CD4-positive, alpha-beta T cell treated with Interleukin-21 for 1 hour (primary cell): ENCODE measurements around the gene BSN.

Experiments
- DNase-seq: peaks from one replicate; pipeline ENCODE4 v3.0.0-alpha.2; 2020

The BSN gene

DNA sequence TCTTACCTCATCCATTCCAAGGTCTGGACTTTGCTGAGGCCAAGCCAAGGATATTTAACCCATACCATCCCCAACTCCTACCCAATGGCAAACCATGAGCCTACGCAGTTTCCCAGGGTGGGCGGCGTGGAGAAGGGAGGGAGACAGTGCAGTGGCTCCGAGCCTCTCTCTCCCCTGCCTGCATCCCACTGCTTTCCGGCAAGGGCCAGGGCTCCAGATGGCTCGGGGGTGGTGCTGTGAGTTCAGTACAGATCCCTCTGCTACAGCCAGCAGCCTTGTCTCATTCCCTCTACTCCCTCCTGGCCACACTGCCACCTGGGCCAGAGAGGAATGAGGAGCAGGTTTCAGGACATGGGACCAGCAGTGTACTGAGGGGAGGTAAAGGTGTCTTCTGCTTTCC, 75.6 kb downstream of the BSN start:
- no peak for DNase-seq

DNA sequence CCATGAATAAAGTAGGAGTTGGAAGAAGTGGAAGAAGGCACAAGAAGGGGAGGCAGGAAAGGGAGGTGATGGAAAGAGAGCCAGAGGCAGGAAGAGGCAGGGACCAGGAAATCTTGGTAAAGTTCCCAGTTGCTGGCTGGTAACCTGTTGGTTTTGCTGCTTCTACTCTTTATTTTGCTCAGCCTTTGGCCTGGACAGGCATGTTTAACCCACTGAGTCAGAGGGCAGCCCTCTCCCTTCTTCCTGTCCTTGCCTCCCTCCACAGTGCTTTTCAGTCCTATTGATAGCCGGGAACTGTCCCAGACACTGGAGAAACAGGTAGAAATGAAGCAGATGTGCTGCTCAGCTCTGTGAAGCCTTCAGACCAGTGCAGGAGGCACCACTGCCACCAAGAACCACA, 76.5 kb downstream of the BSN start:
- no peak for DNase-seq

DNA sequence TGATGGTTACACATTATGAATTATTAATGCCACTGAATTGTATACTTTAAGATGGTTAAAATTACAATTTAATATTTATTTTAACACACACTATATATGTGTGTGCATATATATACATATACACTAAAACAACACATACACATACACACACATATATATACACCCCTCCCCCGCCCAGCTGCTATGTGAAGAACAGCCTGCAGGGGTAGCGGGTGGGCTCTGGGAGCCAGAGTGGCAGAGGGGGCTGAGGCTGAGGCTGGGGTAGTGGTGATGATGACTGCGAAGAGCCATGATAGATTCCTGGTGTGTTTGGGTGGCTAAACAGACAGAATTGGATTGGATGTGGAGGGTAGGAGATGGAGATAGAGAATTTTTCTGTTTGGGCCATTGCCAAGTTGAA, 80.5 kb downstream of the BSN start:
- DNase-seq = no peak

DNA sequence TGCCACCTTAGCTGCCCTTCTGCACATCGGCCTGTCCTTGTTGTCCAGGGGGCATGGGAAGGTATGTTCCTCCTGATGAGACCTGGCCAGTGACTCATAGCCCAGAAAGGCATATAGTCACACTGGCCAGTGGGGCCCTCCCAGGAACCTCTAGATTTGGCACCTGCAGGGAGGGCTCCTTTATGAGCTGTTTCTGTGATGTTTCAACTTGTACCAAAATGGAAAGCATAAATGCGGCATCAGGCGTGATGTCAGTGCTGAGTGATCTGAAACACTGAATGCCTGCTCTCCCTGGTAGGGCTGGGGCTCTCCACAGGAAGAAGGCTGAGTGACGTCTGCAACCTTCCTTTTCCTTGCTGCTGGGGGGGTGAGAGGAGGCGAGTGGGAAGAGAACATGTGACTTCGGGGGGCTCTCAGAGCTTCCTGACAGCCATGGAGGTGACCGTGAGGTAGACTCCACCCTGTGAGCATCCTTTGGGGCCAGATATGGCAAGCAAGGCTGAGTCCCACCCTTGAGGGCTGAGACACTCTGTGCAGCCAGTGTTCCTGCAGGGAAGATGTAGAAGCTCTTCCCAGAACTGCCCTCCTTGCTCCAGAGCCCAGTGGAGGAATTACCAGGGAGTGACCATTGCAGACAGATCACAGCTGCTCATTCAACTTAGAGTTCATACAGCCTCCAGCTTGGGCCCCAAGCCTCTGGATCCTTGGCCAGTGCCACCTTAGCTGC, 82.8 kb downstream of the BSN start:
- DNase-seq = no peak

DNA sequence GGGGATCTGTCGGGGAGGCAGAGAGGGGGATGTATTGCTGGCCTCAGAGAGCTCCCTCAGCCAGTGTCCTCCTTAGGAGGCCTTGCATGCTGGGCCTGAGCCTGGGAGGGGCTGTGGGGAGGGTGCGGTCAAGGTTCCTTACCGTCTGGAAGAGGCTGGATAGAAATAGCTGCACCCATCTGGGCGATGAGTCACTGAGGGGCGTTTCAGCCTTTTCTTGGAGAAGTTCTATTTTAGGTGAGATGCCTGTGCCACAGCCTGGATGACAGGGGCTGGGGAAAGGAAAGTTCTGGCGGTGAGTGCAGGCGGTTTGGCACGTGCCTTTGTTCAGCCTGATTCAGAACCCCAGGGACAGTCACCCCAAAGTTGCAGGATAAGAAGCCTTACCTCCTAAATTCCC, 84.2 kb downstream of the BSN start:
- no peak for DNase-seq

DNA sequence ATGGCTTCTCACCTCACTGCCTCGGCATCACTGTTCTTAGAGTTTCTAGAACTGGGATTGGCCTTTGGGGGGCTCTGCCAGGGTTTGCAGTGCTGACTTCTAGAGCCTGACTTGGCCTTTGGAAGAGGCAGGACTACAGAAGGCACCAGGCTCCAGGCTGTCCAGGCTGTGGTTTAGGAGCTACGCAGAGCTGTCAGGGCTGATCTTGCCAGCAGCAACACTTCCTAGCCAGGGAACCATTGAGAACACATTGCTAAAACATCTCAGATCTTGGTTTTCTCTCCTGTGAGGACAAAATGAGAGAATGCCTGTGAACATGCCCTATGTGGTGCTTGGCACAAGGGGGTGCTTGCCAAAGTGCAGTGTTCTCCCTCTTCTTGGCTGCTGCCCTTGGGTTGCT, 85.3 kb downstream of the BSN start:
- no peak for DNase-seq

DNA sequence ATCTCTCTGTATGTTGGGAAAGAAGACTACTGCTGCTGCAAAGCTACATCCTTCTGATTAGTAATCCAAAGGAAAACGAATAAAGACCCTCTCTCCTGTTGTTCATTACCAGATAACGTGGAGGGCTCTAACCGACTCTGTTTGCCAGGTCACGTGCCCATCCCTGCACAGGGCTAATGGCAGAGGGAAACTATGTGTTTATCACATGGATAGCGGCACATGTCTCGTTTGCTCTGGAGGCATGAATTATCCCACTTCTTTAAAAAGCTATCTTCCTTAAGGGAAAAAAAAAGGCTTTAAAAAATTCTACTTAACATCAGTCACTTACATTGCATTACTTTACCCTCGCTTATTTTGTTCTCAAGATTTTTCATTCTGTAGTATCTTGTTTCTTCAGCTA, 87.0 kb downstream of the BSN start:
- DNase-seq = no peak

DNA sequence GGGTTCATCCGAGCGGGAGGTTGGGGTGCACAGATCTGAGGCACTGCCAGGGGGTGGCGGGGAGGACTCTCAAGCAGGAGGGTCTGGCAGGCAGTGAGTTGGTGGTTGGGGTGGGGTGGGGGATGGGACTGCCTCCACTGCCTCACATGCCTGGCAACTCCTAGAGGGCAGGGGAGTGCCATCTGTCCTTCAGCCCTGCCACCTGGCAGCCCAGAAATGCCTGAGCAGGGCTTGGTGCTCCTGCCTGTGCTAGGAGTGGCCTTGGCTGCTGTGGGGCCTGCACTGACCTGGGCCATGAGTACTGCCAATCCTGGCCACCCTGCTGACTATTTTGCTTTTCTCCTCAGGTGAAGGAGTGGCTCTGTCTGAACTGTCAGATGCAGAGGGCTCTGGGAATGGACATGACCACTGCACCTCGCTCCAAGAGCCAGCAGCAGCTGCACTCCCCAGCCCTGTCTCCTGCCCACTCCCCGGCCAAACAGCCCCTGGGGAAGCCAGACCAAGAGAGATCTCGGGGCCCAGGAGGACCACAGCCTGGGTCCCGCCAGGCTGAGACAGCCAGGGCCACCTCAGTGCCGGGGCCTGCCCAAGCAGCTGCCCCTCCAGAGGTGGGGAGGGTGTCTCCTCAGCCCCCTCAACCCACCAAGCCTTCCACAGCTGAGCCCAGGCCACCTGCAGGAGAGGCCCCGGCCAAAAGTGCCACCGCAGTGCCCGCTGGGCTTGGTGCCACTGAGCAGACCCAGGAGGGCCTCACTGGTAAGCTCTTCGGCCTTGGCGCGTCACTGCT, 87.8 kb downstream of the BSN start:
- no peak for DNase-seq

DNA sequence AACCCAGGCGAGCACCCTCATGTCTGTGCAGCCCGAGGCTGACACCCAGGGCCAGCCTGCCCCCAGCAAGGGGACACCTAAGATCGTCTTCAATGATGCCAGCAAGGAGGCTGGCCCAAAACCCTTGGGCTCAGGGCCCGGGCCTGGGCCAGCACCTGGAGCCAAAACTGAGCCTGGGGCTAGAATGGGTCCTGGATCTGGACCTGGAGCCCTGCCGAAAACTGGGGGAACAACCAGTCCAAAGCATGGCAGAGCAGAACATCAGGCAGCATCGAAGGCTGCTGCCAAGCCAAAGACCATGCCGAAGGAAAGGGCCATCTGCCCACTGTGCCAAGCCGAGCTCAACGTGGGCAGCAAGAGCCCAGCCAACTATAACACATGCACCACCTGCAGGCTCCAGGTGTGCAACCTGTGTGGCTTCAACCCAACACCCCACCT, 88.5 kb downstream of the BSN start:
- DNase-seq = no peak

DNA sequence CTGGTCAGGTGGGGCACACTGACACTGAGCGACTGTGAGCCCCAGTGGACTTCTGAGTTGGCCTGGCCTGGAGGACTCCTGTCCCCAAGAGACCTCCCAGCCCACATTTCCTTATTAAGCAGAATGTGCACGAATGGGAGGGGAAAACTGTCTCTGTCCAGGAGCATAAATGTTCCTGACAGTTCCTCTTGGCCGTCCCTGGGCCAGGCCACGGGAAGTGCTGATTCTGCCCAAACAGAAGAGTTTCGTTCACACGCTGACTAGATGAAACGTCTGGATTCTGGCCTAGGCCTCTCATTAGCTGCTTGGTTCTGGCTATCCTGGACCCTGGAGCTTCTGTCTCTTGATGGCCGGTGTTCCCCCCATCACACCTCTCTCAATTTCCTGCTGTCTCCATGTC, 90.4 kb downstream of the BSN start:
- DNase-seq = no peak

DNA sequence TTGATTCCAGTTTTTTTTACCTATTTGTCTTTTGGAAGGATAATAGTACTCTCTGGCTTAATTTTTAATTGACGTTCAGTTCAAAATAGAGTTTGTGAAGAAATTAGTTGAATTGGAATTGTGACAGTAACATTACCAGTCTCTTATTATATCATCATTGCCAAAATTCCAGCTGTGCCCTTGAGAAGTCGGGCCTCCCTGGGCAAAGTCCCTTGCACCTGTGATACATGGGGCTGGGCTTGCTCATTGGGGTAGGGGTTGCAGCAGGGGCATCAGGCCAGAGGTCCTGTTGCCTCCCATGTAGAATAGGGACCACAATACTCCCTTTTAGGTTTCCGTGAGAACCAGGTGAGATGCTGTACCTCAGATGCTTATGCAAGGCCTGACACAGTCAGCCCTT, 92.0 kb downstream of the BSN start:
- DNase-seq = no peak

DNA sequence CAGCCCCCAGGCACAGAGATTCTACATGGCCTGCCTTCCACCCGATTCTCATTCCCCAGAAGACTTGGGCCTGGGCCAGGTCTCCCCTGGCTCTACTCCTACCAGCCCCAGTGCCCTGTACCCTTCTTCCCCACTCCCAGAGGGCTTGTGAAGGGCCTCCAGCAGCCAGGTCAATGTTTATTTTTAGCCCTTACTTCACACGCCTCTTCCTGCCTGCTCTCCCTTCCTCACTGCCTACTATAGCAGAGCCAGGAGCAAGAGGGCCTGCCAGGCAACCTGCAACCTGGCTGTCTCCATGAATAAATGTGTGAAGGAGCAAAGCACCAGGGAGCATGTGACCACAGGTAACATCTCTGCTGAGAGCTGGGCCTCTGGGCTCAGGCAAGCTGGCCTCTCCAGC, 93.5 kb downstream of the BSN start:
- no peak for DNase-seq

DNA sequence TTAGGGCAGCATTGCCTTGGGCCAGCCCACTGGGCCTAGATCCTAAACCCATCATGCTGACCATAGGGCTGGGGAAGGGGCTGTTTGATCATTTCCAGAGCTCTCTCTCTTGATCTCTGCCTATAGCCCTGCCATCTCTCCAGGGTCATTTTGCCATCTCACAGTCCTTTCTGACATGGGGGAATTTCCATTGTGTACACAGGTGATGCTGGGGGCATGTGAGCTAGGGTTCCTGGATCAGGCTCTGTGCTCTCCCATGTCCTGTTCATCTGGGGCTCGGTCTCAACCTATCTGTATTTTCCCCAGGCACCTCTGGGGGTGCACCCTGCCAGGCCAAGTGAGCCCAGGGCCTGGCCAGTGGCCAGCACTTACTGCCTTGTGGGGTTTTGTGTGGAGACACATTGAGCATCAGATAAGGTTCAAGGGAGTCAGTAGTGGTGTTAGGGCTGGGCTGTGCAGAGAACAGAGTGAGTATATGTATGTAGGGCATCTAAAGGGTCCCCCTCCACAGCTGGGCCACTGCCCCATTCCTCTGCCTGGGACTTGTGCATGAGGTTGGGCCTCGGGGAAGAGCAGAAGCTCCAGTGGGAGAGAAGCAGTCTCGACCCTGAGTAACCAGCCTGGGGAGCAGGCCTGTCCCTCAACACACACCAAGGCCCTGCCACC, 94.2 kb downstream of the BSN start:
- no peak for DNase-seq

DNA sequence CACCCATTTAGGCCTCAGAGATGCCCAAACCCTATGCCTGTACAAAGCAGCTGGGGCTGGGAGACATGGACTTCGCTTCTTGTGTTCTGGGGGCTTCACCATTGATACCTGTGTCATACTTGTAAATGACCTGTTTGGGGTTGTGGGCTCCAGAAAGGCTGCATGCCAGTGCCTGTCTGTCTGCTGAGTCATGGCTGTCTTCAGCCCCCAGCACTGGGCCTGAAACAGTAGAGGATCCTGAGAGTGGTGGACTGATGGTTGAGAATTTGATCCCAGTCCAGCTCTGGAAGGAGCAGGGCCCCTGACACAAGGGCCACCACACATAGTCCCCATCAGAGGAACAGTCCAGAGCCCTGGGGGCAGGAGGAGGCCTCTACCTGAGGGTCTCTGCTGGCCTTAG, 95.3 kb downstream of the BSN start:
- no peak for DNase-seq

DNA sequence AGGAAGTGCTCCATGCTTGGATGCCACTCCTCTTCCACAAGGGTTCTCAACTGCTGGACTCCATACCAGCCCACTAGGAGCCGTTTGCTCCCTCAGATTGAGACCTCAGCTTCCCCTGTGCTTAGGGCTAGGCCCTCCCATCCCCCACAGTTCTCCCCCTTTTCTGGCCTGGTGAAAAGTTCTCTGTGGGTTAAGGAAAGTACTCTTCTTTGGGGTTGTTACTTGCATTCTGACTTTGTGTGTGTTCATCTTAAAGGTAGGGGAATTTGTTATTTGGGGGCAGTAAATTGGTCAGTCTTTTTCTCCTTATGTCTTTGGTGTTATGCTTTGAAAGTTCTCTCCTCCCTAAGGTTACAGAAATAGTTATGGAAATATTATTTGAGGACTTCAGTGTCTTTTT, 95.9 kb downstream of the BSN start:
- DNase-seq = no peak

DNA sequence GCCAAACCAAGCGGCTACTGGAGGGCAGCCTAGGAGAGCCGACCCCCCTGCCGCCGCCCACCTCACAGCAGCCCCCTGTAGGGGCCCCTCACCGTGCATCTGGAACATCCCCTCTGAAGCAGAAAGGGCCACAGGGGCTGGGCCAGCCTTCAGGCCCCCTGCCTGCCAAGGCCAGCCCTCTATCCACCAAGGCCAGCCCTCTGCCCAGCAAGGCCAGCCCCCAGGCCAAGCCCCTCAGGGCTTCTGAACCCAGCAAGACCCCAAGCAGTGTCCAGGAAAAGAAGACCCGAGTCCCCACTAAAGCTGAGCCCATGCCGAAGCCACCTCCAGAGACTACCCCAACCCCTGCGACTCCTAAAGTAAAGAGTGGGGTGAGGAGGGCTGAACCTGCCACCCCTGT, 96.4 kb downstream of the BSN start:
- no peak for DNase-seq

DNA sequence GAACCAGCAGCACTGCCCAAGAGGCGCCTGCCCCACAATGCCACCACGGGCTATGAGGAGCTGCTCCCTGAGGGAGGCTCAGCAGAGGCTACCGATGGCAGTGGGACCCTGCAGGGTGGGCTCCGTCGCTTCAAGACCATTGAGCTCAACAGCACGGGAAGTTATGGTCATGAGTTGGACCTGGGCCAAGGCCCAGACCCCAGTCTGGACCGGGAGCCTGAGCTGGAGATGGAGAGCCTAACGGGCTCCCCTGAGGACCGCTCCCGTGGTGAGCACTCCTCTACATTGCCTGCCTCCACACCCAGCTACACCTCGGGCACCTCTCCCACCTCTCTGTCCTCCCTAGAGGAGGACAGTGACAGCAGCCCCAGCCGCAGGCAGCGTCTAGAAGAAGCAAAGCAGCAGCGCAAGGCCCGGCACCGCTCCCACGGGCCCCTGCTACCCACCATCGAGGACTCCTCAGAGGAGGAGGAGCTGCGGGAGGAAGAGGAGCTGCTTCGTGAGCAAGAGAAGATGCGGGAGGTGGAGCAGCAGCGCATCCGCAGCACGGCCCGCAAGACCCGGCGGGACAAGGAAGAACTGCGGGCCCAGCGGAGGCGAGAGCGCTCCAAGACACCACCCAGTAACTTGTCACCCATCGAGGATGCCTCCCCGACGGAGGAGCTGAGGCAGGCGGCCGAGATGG, 98.1 kb downstream of the BSN start:
- no peak for DNase-seq

DNA sequence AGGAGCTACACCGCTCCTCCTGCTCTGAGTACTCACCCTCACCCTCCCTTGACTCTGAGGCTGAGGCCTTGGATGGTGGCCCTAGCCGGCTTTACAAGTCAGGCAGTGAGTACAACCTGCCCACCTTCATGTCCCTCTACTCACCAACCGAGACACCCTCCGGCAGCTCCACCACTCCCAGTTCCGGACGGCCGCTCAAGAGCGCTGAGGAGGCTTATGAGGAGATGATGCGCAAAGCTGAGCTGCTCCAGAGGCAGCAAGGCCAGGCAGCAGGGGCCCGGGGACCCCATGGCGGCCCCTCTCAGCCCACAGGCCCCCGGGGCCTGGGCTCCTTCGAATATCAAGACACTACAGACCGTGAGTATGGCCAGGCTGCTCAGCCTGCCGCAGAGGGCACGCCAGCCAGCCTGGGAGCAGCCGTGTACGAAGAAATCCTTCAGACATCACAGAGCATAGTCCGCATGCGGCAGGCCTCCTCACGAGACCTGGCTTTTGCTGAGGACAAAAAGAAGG, 98.7 kb downstream of the BSN start:
- no peak for DNase-seq

DNA sequence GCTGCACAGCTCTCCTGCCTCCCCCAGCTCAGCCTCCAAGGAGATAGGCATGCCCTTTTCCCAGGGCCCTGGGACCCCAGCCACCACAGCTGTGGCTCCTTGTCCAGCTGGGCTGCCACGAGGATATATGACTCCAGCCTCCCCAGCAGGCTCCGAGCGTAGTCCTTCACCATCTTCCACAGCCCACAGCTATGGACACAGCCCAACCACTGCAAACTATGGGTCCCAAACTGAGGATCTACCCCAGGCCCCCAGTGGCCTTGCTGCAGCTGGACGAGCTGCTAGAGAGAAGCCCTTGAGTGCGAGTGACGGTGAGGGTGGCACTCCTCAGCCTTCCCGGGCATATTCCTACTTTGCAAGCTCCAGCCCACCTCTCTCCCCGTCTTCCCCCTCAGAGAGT, 99.3 kb downstream of the BSN start:
- no peak for DNase-seq

DNA sequence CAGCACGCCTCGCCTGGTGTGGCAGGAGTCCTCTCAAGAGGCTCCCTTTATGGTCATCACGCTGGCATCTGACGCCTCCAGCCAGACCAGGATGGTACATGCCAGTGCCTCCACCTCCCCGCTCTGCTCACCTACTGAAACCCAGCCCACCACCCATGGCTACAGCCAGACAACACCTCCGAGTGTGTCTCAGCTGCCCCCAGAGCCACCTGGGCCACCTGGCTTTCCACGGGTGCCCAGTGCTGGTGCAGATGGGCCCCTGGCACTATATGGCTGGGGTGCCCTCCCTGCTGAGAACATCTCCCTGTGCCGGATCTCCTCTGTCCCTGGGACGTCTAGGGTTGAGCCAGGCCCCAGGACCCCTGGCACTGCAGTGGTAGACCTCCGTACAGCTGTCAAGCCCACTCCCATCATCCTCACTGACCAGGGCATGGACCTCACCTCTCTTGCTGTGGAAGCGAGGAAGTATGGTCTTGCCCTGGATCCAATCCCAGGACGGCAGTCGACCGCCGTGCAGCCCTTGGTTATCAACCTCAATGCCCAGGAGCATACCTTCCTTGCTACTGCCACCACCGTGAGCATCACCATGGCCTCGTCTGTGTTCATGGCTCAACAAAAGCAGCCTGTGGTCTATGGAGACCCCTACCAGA, 100.0 kb downstream of the BSN start:
- DNase-seq = no peak

DNA sequence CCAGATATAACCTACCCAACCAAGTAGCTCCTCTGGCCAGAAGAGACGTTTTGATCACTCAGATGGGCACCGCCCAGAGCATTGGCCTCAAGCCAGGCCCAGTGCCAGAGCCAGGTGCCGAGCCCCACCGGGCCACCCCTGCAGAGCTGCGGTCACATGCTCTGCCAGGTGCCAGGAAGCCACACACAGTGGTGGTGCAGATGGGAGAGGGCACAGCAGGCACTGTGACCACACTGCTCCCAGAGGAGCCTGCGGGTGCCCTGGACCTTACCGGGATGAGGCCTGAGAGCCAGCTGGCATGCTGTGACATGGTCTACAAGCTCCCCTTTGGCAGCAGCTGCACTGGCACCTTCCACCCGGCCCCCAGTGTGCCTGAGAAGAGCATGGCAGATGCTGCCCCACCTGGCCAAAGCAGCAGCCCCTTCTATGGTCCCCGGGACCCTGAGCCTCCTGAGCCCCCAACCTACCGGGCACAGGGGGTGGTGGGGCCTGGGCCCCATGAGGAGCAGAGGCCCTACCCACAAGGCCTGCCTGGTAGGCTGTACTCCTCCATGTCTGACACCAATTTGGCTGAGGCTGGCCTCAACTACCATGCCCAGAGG, 100.8 kb downstream of the BSN start:
- DNase-seq = no peak

DNA sequence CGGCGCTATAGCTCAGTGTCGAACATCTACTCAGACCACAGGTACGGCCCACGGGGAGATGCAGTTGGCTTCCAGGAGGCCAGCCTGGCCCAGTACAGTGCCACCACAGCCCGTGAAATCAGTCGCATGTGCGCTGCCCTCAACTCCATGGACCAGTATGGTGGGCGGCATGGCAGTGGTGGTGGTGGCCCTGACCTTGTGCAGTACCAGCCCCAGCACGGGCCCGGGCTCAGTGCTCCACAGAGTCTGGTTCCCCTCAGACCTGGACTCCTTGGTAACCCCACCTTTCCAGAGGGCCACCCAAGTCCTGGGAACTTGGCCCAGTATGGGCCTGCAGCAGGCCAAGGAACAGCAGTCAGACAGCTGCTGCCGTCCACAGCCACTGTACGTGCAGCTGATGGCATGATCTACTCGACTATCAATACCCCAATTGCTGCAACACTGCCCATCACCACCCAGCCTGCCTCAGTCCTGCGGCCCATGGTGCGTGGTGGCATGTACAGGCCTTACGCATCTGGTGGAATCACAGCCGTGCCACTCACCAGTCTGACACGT, 101.5 kb downstream of the BSN start:
- DNase-seq = no peak
